ENCODE data around the gene PDZK1IP1. TPM values are rescaled to one million over a fixed set of nuclear protein-coding genes. Genes with fewer than 3 reads are reported as not detected.

Gene PDZK1IP1
- total RNA-seq, 1 experiment from 2014 or later = 19.6 TPM

DNA sequence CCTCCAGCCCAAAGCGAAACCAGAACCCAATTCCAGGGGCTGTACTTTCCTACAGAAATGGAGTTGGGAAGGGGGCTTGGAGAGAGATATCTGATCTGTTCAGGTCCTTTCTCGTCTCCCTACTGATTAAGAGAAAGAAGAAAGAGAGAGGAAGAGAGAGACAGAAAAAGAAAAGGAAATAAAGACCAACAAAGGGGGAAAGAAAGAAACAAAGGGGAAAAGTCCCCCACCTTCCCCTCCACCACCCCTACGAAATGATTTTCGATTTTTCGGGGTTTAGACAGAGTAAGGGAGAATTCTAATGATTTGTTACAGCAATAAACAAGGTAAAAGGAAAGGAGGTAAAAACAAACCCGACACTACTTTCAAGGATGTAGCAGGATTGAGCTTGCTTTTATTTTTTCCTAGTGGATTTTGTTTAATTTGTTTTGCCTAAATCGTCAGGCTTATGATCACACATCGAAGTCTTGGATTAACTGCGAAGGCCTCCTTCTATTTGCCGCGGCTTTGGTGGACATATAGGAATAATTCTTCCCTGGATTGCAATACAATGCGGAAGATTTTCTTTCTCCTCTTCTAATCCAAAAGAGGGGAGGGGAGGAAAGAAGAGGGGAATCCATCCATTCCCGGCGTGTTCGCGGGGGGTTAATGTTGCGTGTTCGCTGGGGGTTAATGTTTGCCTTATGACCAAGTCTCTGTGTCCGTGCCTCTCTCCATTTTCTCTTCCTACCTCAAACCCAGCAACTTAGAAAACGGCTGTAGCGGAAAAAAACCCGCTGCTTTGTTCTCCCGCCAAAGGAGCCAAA is 40.3 kb upstream of the PDZK1IP1 start:
- POLR2A ChIA-PET = no interaction called here
- H3K27me3 Mint-ChIP-seq (ENCODE audit: insufficient read depth, unreplicated experiment) = peaks cover 44% of the 10 kb centered on the region

DNA sequence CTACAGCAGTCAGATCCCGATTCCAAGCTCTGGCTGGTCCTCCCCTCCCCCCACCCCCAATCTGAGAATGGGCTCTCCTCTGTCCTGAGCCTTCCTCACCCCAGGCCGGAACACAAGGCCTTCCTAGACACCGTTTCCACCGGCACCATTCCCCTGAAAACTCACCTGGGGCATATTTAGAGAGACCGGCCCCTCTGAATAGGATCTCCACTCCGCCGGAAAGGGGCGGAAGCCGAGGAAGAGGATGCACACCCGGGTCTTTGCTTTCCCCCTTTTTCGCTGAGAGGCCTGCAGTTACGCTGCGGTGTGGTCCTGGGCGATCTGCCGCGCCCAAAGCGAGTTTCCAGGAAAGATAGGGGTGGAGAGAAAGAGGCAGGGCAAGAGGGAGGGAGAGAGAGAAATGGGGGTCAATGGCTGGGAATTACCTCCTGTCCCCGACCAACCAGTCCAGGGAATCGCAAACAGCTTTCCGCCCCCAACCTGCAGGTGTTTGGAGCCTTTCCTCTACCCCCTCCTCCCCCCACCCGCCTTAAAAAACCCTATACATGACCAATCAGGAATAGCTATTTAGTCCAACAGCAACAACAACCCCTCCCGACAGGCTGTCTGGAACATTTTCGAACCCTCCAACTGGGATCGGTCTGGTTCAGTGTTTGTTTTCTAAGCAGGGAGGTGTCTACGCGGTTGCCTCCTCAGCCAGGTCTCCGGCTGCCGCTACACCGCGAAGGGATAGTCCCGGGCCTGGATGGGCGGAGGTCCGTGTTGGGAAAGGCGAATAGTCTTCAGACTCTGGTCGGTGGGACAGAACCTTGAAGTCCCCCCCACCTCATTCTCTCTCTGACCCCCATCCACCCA is 39.4 kb upstream of the PDZK1IP1 start:
- intact Hi-C loops (cut with micrococcal nuclease) = no loop called here
- no peaks in the 10 kb centered on the region for H3K4me1 Mint-ChIP-seq (ENCODE audit: insufficient read depth, unreplicated experiment)
- peaks cover 44% of the 10 kb centered on the region for H3K27me3 Mint-ChIP-seq (ENCODE audit: insufficient read depth, unreplicated experiment)
- no peak overlapping the region for H3K27ac Mint-ChIP-seq (ENCODE audit: low read depth, unreplicated experiment)
- TF ChIP-seq, protein P1, sequence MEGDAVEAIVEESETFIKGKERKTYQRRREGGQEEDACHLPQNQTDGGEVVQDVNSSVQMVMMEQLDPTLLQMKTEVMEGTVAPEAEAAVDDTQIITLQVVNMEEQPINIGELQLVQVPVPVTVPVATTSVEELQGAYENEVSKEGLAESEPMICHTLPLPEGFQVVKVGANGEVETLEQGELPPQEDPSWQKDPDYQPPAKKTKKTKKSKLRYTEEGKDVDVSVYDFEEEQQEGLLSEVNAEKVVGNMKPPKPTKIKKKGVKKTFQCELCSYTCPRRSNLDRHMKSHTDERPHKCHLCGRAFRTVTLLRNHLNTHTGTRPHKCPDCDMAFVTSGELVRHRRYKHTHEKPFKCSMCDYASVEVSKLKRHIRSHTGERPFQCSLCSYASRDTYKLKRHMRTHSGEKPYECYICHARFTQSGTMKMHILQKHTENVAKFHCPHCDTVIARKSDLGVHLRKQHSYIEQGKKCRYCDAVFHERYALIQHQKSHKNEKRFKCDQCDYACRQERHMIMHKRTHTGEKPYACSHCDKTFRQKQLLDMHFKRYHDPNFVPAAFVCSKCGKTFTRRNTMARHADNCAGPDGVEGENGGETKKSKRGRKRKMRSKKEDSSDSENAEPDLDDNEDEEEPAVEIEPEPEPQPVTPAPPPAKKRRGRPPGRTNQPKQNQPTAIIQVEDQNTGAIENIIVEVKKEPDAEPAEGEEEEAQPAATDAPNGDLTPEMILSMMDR (IDR thresholded peaks at IDR 0.05; ENCODE audit: unreplicated experiment) = no peak
- ChIA-PET POLR2A (no interaction called here), CTCF (interaction anchor here (0.6 to 0.9 kb wide), 3 partner anchors 22 to 50 kb away, joined by 3 to 4 read pairs (median 3); no protein-coding TSS in a partner anchor)
- no peak overlapping the region for H3K4me3 Mint-ChIP-seq (ENCODE audit: unreplicated experiment)
- BruUV-seq (replicated peaks) = no TSS peak
- DNase-seq (ENCODE audit: unreplicated experiment) = no peak
- no peaks in the 10 kb centered on the region for H3K9me3 Mint-ChIP-seq (ENCODE audit: unreplicated experiment)
- no peaks in the 10 kb centered on the region for H3K36me3 Mint-ChIP-seq (ENCODE audit: insufficient read depth, unreplicated experiment)

More for the DNA sequence above, 40.3 kb upstream of the PDZK1IP1 start:
- Mint-ChIP-seq H3K4me1 (ENCODE audit: insufficient read depth, unreplicated experiment) (no peaks in the 10 kb centered on the region), H3K27ac (ENCODE audit: low read depth, unreplicated experiment) (no peak overlapping the region), H3K4me3 (ENCODE audit: unreplicated experiment) (no peak overlapping the region), H3K36me3 (ENCODE audit: insufficient read depth, unreplicated experiment) (no peaks in the 10 kb centered on the region), H3K9me3 (ENCODE audit: unreplicated experiment) (no peaks in the 10 kb centered on the region)
- intact Hi-C loops (cut with micrococcal nuclease) = no loop called here
- CTCF ChIA-PET = interaction anchor here (0.6 to 0.9 kb wide), 2 partner anchors 33 to 36 kb away, joined by 3 to 4 read pairs; no protein-coding TSS in a partner anchor
- TF ChIP-seq, protein P1 (IDR thresholded peaks at IDR 0.05; ENCODE audit: unreplicated experiment) = no peak
- DNase-seq (ENCODE audit: unreplicated experiment) = no peak
- no TSS peak for BruUV-seq (replicated peaks)

DNA sequence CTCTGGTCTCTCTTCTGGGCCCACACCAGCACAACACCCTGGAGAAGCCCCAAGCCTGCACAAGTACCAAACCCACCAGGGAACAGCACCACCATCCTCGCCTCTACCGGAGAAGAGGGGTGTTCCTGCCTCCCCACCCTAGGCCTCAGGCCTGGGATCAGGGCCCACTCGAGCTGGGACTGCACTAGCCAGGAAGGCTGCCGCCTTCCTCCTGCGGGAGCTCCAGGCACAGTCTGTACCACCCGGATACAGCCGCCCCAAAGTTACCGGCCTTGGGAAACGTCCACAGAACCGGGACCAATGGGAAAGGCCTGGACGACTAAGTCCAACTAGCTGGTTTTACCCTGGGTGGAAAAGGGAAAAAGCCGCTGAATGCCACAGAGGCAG is 38.8 kb upstream of the PDZK1IP1 start:
- Mint-ChIP-seq H3K27me3 (ENCODE audit: insufficient read depth, unreplicated experiment) (peaks cover 44% of the 10 kb centered on the region), H3K36me3 (ENCODE audit: insufficient read depth, unreplicated experiment) (no peaks in the 10 kb centered on the region), H3K4me3 (ENCODE audit: unreplicated experiment) (no peak overlapping the region), H3K27ac (ENCODE audit: low read depth, unreplicated experiment) (no peak overlapping the region), H3K4me1 (ENCODE audit: insufficient read depth, unreplicated experiment) (no peaks in the 10 kb centered on the region), H3K9me3 (ENCODE audit: unreplicated experiment) (no peaks in the 10 kb centered on the region)
- TF ChIP-seq, protein P1 (IDR thresholded peaks at IDR 0.05; ENCODE audit: unreplicated experiment) = no peak
- BruUV-seq (replicated peaks) = no TSS peak
- POLR2A ChIA-PET = no interaction called here
- DNase-seq (ENCODE audit: unreplicated experiment) = no peak
- intact Hi-C loops (cut with micrococcal nuclease) = no loop called here
- CTCF ChIA-PET = interaction anchor here (0.6 to 0.8 kb wide), 2 partner anchors 22 to 50 kb away, joined by 3 read pairs; no protein-coding TSS in a partner anchor

All from MCF 10A (cell line).